Ovary (tissue), 9 donors: Measurements from ENCODE around the gene GJB4. TPM values are rescaled to one million over a fixed set of nuclear protein-coding genes. Genes with fewer than 3 reads are reported as not detected.

Experiments used
- DNase-seq, 5 donors: peaks; one replicate each; pipeline ENCODE4 v3.0.0-alpha.2; 2019 to 2020
- H3K27ac ChIP-seq, 2 donors: fragments of 200-600 bp; one replicate each; pipeline versions ENCODE4 v1.5.1 to v1.8.0; 2019 to 2022
- H3K27me3 ChIP-seq: fragments of 200-600 bp; one replicate; pipeline ENCODE4 v1.8.0; 2022
- H3K36me3 ChIP-seq: fragments of 200-600 bp; sonication (generic); one replicate; pipeline ENCODE4 v1.5.1; 2019
- H3K4me1 ChIP-seq: one replicate; pipeline ENCODE4 v1.8.1; 2013; ENCODE audit warnings: mild to moderate bottlenecking, moderate library complexity; ENCODE audit not compliant: insufficient read depth
- H3K4me3 ChIP-seq: fragments of 200-600 bp; sonication (generic); one replicate; pipeline ENCODE4 v1.5.1; 2017
- H3K9me3 ChIP-seq, 2 donors: fragments of 200-600 bp in 1 of 2; sonication (generic) in 1 of 2; one replicate each; pipeline versions ENCODE4 v1.5.1 to v1.8.1; 2013 to 2019; ENCODE audit warnings: mild to moderate bottlenecking in 1 of 2, moderate library complexity in 1 of 2
- CTCF ChIP-seq, 3 donors: fragments of 450-650 bp in 2 of 3; fragments of 200-600 bp in 1 of 3; IDR thresholded peaks; one replicate each; pipeline versions ENCODE4 v1.5.1 to v1.8.0; 2016 to 2022; ENCODE audit warnings: antibody characterized with exemption in 3 of 3, mild to moderate bottlenecking in 1 of 3
- EP300 ChIP-seq: sonication (generic); formaldehyde crosslinking; IDR thresholded peaks from one replicate; pipeline ENCODE4 v1.6.1; 2017; ENCODE audit warnings: antibody characterized with exemption
- POLR2A ChIP-seq: fragments of 450-650 bp; IDR thresholded peaks from one replicate; pipeline ENCODE4 v1.6.1; 2017; ENCODE audit warnings: antibody characterized with exemption, mild to moderate bottlenecking, moderate library complexity
- WGBS, 3 donors: extraction: QIAGEN DNeasy Blood & Tissue Kit in 1 of 3; methylation state at CpG; one replicate each; pipeline versions ENCODE4 v1.1.5 to v1.1.7; 2013 to 2017; 5-methylcytosine and 5-hydroxymethylcytosine counted together
- intact Hi-C, 4 donors: fragments of 100-400 bp; cut with DNase I; formaldehyde crosslinking; loops; one replicate each; pipeline versions ENCODE4 v1.11.0 to v1.15.1; 2022 to 2023
- polyA plus RNA-seq, 2 donors: library from polyadenylated mRNA; stranded (reverse); fragments of 200-250 nt in 1 of 2; fragments of 350-450 nt in 1 of 2; fragmentation: Illumina TruSeq in 1 of 2; extraction: RNeasy Lipid Tissue Mini Kit (QIAGEN cat#74804) in 1 of 2; gene quantifications; one replicate each; pipeline ENCODE4 v1.2.3, GENCODE V29; 2013 to 2014
- total RNA-seq, 7 donors: library from RNA; depleted of rRNA in 2 of 7; stranded (reverse); fragments of >200 nt in 2 of 7; fragmentation: NEBNext Ultra II Directional in 3 of 7; extraction: Animal tissue kit (Norgen Biotek cat#: 25700) in 3 of 7; gene quantifications; one replicate each; pipeline versions ENCODE4 v1.1.0 to v1.2.4, GENCODE V29; 2016 to 2023
- donor health status: DM: no; HTN: no; CAD: no; lungs with moderate emphysema.
- donor health status: DM: no; HTN: no; CAD: no.
- donor health status: Bipolar disorder and iron deficiency.
- donor health status: DM: yes; HTN: yes; CAD: no.
- donor health status: DM: no; HTN: no; CAD: no.
- donor health status: DM: yes; HTN: yes; CAD: no.

The GJB4 gene
- total and polyA plus RNA-seq, 9 donors, result not detected

GRCh38 chr1:34774957-34775356 lies 15.4 kb downstream of the GJB4 start:
- 54 to 62% (median 55%) methylated on average over 8 of the region's 8 CpGs for WGBS, 3 donors
- Histone ChIP-seq H3K27ac (no peak overlapping the region), H3K4me3 (no peak overlapping the region), H3K27me3 (no peaks in the 10 kb centered on the region), H3K9me3 (no peaks in the 10 kb centered on the region), H3K4me1 (no peaks in the 10 kb centered on the region), H3K36me3 (no peaks in the 10 kb centered on the region)
- no peak for DNase-seq
- intact Hi-C loops, result no loop called here
- TF ChIP-seq POLR2A (no peak), EP300 (no peak), CTCF (IDR thresholded peaks at IDR 0.05) (no peak)

GRCh38 chr1:34776911-34777310 lies 17.4 kb downstream of the GJB4 start:
- WGBS, 3 donors, result 79 to 92% (median 85%) methylated on average over 3 of the region's 3 CpGs
- Histone ChIP-seq H3K4me3 (no peak overlapping the region), H3K9me3 (no peaks in the 10 kb centered on the region), H3K27me3 (no peaks in the 10 kb centered on the region), H3K36me3 (no peaks in the 10 kb centered on the region), H3K4me1 (peaks cover 4% of the 10 kb centered on the region), H3K27ac (no peak overlapping the region)
- intact Hi-C loops, result no loop called here
- DNase-seq, result no peak
- TF ChIP-seq POLR2A (no peak), EP300 (no peak), CTCF (IDR thresholded peaks at IDR 0.05) (no peak)

- intact Hi-C loops, result no loop called here
- no peak overlapping the region for H3K27ac ChIP-seq
- WGBS, 3 donors, result 47 to 58% (median 47%) methylated on average over 10 of the region's 10 CpGs
- DNase-seq, result no peak
- TF ChIP-seq CTCF (IDR thresholded peaks at IDR 0.05), result no peak
- TF ChIP-seq POLR2A, result no peak
- no peak for TF ChIP-seq EP300
- peaks cover 4% of the 10 kb centered on the region for H3K4me1 ChIP-seq
- no peaks in the 10 kb centered on the region for H3K36me3 ChIP-seq
- no peaks in the 10 kb centered on the region for H3K9me3 ChIP-seq
- H3K27me3 ChIP-seq, result no peaks in the 10 kb centered on the region
- no peak overlapping the region for H3K4me3 ChIP-seq
These were observed 18.2 kb downstream of the GJB4 start for GRCh38 chr1:34777519-34778321.

GRCh38 chr1:34778381-34778780 lies 18.8 kb downstream of the GJB4 start:
- no peaks in the 10 kb centered on the region for H3K27me3 ChIP-seq
- DNase-seq, result no peak
- intact Hi-C loops, result no loop called here
- TF ChIP-seq EP300 (no peak), POLR2A (no peak), CTCF (IDR thresholded peaks at IDR 0.05) (no peak)
- H3K27ac ChIP-seq, result no peak overlapping the region
- no peak overlapping the region for H3K4me3 ChIP-seq
- H3K9me3 ChIP-seq, result no peaks in the 10 kb centered on the region
- peaks cover 4% of the 10 kb centered on the region for H3K4me1 ChIP-seq
- H3K36me3 ChIP-seq, result no peaks in the 10 kb centered on the region
- 58 to 64% (median 61%) methylated on average over 6 of the region's 6 CpGs for WGBS, 3 donors
